ENCODE measurements around the gene HMGXB4.
A peak's percentile ranks its signal among the peaks of the same experiment; 100 is the strongest.

Gene HMGXB4

GRCh38 chr22:35311551-35311999 lies 54.3 kb downstream of the HMGXB4 start:
- DNase-seq = no peak

- no peak for DNase-seq
These were observed 55.1 kb downstream of the HMGXB4 start for GRCh38 chr22:35312198-35313059.

DNA sequence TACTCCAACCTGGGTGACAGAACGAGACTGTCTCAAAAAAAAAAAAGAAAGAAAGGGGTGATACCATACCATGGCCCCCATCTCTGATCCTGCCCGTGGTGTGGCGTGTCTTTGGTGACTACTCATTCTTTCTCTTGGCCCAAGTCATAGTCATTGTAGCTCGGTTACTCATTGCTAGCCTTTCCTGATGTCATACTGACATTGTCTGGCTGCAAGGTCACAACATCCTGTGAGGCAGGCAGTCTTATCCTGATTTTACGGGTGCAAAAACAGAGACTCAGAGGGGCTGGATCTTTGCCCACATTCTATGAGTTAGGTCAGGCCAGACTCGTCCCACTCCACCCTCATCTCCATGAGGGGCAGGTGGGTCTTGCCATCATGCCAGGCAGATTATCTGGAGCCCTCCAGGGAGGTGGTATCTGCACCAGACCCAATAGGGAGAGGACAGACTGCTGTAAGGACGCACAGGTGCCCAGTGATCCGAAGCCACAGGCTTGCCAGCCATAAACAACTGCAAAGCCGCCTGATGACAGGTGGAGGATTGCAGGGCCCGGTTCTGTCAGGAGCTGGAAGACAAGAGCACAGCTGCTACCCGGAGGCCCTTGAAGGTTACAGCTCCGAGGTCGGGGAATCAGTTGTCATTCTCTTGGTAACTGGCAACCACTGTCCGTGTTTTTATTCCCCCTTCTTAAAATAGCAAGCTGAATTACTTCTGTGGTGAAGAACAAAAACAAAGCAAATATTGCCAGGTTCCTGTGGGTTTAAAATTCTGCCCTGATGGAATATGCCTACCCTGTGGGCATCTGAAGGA lies 56.2 kb downstream of the HMGXB4 start:
- DNase-seq = peak; percentile 33

GRCh38 chr22:35314161-35314942 lies 57.1 kb downstream of the HMGXB4 start:
- DNase-seq = no peak

- DNase-seq = no peak
These were observed 58.0 kb downstream of the HMGXB4 start for GRCh38 chr22:35315141-35315854.

DNA sequence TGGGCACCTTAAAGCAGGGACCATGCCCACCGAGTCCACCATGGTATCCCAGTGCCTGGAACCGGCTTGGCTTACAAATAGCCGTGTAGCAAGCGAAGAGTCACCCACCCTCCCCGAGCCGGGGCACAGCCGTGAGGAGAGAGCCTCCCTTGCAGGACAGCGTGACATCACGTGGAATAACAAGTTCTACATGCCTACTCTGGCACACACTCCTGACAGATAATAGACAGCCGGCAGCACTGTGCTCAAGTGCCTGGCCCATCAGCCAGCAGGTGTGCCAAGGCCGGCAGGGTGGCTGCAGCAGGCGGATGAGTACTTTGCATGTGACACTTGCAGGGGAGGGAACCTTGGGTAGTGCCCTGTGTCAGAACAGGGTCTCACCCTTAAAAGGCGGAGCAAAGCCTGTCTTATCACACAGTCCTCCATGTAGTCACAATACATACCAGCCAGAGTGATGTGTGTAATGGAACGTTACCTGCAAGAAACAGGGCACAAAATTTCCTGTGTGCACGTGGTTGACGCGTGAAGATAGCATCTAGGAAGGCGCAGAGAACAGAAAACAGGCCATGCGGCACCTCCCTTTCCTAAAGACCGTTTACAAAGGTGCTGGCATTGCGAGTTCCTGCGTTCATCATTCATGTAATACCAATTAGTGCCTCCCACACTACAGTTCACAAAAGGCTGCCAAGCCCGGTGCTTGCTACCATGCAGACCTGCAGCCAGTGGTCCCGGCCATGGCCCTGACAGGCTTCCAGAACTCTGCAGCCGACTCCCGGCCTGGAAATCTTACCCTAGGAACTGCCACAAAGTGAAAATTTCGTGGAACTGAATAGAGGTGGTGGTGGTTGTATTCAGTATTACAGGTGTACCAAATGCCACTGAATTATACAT lies 58.8 kb downstream of the HMGXB4 start:
- peak; percentile 59 for DNase-seq

DNA sequence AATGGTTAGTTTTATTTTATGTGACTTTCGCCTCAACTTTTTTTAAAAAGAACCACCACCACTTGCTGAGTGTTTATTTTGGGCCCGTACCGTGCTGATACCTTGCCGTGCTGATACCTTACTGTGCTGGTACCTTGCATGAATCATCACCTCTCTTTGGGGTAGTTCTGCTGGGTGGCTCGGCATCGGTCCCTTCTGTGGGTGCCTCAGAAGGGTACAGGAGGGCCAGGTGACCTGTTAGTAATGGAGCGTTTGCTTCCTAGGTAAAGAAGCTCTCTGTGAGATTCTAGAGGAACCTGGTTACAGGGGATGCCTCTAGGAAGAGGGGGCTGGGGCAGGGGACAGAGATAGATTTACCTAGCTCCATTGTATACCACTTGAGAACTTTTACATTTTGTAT lies 59.5 kb downstream of the HMGXB4 start:
- no peak for DNase-seq

- no peak for DNase-seq
These were observed 60.5 kb downstream of the HMGXB4 start for GRCh38 chr22:35317680-35318290.

- no peak for DNase-seq
These were observed 61.3 kb downstream of the HMGXB4 start for GRCh38 chr22:35318346-35319215.

- no peak for DNase-seq
These were observed 62.1 kb downstream of the HMGXB4 start for GRCh38 chr22:35319244-35319985.

DNA sequence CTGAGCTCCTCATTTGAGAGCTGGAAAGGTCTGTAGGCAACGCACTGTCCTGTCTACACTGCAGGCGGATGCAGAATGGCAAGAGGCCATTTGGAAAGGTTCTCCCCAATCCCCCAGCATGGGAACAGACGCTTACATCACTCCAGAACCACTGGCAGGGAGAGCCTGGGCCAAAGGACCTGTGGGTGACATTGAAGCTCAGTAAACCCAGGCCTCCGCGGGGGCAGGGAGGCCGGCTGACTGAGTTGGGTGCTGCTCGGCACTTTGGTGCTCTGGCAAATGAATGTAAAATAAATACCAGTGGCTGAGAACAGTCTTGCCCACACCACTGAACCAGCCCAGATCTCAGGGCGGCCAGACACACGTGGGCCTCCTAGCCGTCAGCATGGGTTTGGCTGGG lies 64.8 kb downstream of the HMGXB4 start:
- no peak for DNase-seq

GRCh38 chr22:35322893-35323292 lies 65.6 kb downstream of the HMGXB4 start:
- DNase-seq = no peak

GRCh38 chr22:35323305-35323704 lies 66.0 kb downstream of the HMGXB4 start:
- DNase-seq = no peak

GRCh38 chr22:35324067-35324466 lies 66.8 kb downstream of the HMGXB4 start:
- no peak for DNase-seq

DNA sequence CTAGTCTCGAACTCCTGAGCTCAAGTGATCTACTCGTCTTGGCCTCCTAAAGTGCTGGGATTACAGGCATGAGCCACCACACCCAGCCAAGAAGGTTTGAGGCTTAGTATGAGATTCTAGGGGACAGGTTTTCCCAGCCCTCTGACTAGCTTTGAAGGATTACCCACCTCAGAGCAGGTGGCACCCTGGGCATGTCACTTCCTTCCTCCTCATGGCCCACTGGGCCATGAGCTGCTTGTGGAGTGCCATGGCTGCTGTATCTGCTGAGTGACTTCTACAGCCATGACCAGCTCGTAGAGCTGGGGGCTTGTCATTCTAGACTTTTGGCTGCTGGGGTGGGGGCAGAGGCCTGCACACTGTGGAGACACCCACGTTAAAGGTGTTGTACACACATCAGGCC lies 67.5 kb downstream of the HMGXB4 start:
- DNase-seq = no peak

DNA sequence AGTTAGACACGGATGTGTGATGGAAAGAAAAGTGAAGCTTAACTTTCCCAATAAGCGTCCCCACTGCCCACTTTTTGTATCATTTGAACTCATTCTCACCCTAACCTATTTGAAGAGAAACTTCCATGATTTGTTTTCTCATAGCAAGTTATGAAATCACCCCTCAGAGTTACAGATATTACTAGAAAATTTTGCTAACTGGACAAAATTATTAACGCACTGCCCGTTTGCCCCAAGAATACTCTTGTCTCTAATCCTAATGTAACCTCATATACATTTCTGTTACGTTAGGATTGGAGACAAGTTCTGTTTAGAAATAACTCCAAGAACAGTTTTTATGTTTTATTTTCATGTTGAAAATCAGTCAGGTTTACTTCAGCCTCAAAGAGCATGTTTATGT lies 67.9 kb downstream of the HMGXB4 start:
- DNase-seq = no peak

DNA sequence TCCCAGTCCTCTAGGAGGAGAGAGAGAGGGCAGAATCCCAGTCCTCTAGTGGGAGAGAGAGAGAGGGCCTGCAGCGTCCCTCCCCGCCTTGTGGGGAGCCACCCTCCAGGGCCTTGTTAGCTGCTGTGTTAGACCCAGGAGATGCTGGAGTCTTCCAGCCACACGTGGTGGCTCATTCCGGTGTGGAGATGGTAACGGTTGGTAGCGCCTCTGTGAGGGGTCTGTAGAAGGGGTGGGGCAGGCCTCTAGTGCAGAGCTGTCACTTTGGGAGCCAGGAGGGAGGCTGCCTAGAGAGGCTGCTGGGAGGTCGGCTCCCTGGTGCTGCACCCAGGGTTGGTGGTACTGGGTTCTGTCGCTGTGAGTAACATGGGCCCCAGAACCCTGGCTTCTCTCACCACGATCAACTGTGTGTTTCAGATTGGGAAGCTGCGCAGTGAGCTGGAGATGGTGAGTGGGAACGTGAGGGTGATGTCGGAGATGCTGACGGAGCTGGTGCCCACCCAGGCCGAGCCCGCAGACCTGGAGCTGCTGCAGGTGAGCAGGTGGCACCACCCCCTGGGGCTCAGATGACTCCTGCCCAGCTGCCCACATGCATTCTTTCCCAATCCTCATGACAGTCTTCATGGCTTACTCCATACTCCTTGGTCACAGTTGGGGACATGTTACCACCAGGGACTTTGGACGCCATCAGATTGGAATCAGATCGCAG lies 69.7 kb downstream of the HMGXB4 start:
- no peak for DNase-seq

DNA sequence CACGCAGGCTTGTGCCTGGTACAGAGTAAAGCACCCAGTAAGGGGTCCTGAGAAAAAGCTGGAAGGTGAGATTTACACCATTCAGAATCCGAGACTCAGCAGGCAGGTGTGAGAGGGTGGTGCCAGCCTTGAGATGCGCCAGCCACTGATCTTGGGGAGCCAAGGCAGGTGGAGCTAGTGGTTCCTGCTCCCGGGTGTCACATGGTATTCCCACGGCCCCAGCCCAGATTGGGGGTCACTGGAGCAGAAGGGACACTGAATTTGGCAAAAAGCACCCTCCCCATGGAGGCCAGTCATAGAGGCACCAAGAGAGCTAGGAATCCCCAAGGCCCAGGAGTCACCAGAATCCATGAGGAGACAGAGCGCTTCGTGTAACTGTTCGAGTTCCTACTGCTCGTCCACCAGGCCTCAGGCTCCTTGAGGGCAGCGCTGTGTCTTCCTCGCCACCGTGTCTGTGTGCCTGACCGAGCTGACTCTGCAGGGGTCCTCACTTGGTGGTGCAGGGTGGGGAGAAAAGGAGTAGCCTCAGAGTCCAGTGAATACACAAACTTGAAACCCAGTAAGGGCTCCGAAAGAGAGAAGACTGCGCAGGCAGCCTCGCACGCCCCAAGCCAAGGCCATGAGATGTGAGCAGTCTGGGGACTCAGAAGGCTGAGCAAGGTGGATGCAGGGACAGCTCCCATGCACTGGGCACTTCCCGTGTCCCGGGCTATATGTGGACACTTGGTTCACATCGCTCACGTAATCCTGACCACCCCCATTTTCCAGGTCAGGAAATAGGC lies 70.6 kb downstream of the HMGXB4 start:
- no peak for DNase-seq

Data from NCI-H1092 (cell line).